Stomach (tissue), 4 donors: ENCODE data around the gene CCNJL.

Experiments used
- EP300 ChIP-seq: sonication (generic); formaldehyde crosslinking; IDR thresholded peaks from one replicate; pipeline ENCODE4 v1.6.1; 2017; ENCODE audit warnings: antibody characterized with exemption
- POLR2A ChIP-seq, 4 donors: fragments of 450-650 bp; IDR thresholded peaks; one replicate each; pipeline ENCODE4 v1.6.1; 2016; ENCODE audit warnings: antibody characterized with exemption in 4 of 4, control low read depth in 2 of 4, mild to moderate bottlenecking in 1 of 4, moderate library complexity in 1 of 4
- POLR2AphosphoS5 ChIP-seq, 3 donors: sonication (generic); formaldehyde crosslinking; IDR thresholded peaks; one replicate each; pipeline ENCODE4 v1.6.1; 2016; ENCODE audit warnings: antibody characterized with exemption in 3 of 3
- TF ChIP-seq, protein P1 (sequence below), 7 experiments: fragments of 450-650 bp in 4 of 7; fragments of 200-600 bp in 3 of 7; sonication (generic) in 3 of 7; IDR thresholded peaks; one replicate each; pipeline ENCODE4 v1.5.1; 2016 to 2019; ENCODE audit warnings: antibody characterized with exemption in 7 of 7, control low read depth in 2 of 7, mild to moderate bottlenecking in 1 of 7

DNA sequence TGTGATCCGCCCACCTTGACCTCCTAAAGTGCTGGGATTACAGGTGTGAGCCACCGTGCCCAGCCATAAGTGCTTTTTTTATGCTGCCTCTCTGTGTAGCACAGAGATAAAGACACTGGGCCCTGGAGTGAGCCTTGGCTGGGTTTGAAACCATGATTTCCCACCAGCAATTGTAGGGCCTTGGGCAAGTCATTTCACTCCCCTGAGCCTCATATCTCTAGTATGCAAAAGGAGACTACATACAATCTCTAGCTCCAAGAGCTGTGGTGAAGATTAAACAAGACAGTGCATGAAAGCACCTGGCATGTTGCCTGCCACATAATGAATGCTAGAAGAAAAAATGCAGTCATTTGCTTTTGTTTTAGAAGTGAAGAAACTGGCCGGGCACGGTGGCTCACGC lies 79.1 kb downstream of the CCNJL start:
- TF ChIP-seq, protein P1, sequence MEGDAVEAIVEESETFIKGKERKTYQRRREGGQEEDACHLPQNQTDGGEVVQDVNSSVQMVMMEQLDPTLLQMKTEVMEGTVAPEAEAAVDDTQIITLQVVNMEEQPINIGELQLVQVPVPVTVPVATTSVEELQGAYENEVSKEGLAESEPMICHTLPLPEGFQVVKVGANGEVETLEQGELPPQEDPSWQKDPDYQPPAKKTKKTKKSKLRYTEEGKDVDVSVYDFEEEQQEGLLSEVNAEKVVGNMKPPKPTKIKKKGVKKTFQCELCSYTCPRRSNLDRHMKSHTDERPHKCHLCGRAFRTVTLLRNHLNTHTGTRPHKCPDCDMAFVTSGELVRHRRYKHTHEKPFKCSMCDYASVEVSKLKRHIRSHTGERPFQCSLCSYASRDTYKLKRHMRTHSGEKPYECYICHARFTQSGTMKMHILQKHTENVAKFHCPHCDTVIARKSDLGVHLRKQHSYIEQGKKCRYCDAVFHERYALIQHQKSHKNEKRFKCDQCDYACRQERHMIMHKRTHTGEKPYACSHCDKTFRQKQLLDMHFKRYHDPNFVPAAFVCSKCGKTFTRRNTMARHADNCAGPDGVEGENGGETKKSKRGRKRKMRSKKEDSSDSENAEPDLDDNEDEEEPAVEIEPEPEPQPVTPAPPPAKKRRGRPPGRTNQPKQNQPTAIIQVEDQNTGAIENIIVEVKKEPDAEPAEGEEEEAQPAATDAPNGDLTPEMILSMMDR (IDR thresholded peaks at IDR 0.05): no peak
- TF ChIP-seq POLR2AphosphoS5 (IDR thresholded peaks at IDR 0.05) (no peak), EP300 (no peak), POLR2A (IDR thresholded peaks at IDR 0.05) (no peak)
